SK-N-SH treated with all-trans-retinoic acid at 6 μM for 48 hours (cell line): Measurements from ENCODE around the gene CDKN3.

Source experiments
- CSRNP3 ChIP-seq: fragments of 250-450 bp; sonication (Bioruptor Pico); IDR thresholded peaks from 2 replicates; pipeline ENCODE4 v1.5.1; 2021; ENCODE audit warnings: mild to moderate bottlenecking, moderate library complexity
- PATZ1 ChIP-seq: fragments of 250-450 bp; sonication (Bioruptor Pico); IDR thresholded peaks from 2 replicates; pipeline ENCODE4 v1.8.0; 2020; ENCODE audit warnings: mild to moderate bottlenecking, moderate library complexity, borderline replicate concordance
- PPARA ChIP-seq: fragments of 250-450 bp; sonication (Bioruptor Pico); IDR thresholded peaks from 2 replicates; pipeline ENCODE4 v1.5.0; 2020; ENCODE audit warnings: mild to moderate bottlenecking, borderline replicate concordance
- RARB ChIP-seq: fragments of 250-450 bp; sonication (Bioruptor Pico); IDR thresholded peaks from 2 replicates; pipeline ENCODE4 v1.8.0; 2021; ENCODE audit warnings: mild to moderate bottlenecking, moderate library complexity
- ZFP30 ChIP-seq: fragments of 450-650 bp; formaldehyde crosslinking; IDR thresholded peaks from 2 replicates; pipeline ENCODE4 v1.5.0; 2022; ENCODE audit warnings: mild to moderate bottlenecking, moderate library complexity

- no peak for TF ChIP-seq PATZ1
- no peak for TF ChIP-seq PPARA (CRISPR knock-in tag)
- no peak for TF ChIP-seq RARB
- no peak for TF ChIP-seq CSRNP3 (CRISPR knock-in tag)
- TF ChIP-seq ZFP30 (CRISPR knock-in tag), result no peak
Observed at GRCh38 chr14:54370323-54371198, 26.2 kb upstream of the CDKN3 start.
